Caco-2 (cell line): ENCODE data around the gene NAT8L. TPM values are rescaled to one million over a fixed set of nuclear protein-coding genes. Genes with fewer than 3 reads are reported as not detected.

Experiments used
- BruUV-seq: library from RNA; stranded (reverse); fragments of 400-500 nt; replicated peaks from 2 replicates; lab custom pipeline; 2021; lab: Mats Ljungman, UMichigan
- CTCF ChIA-PET: fragments of 300-600 bp; sonication (Branson Sonifier 250); formaldehyde crosslinking; loops from one replicate; lab custom pipeline; 2022; ENCODE audit warnings: antibody characterized with exemption; lab: Charles Lee
- POLR2A ChIA-PET: fragments of 300-600 bp; sonication (Branson Sonifier 250); formaldehyde crosslinking; loops from one replicate; lab custom pipeline; 2022; ENCODE audit warnings: antibody characterized with exemption; lab: Charles Lee
- DNase-seq, 2 experiments: peaks; one replicate each; pipeline versions ENCODE4 v3.0.0 to v3.0.0-alpha.2; 2020 to 2022
- H3K27me3 ChIP-seq: replicated peaks from 2 replicates; pipeline ENCODE4 v1.6.0; 2011; ENCODE audit warnings: low read length; ENCODE audit not compliant: control insufficient read depth, insufficient read depth
- H3K36me3 ChIP-seq: 2 replicates; pipeline ENCODE4 v1.5.1; 2011; ENCODE audit warnings: low read length; ENCODE audit not compliant: control insufficient read depth, insufficient read depth
- H3K4me1 ChIP-seq: fragments of 250-450 bp; sonication (Bioruptor Pico); 2 replicates; pipeline ENCODE4 v1.5.1; 2020; ENCODE audit warnings: mild to moderate bottlenecking
- H3K4me3 ChIP-seq: 2 replicates; pipeline ENCODE4 v1.5.1; 2011; ENCODE audit warnings: low read depth, mild to moderate bottlenecking, control low read depth, low read length
- H3K9me3 ChIP-seq: fragments of 250-450 bp; sonication (Bioruptor Pico); 2 replicates; pipeline ENCODE4 v1.5.1; 2020; ENCODE audit warnings: mild to moderate bottlenecking, moderate library complexity
- H3K27ac Mint-ChIP-seq: one replicate; pipeline ENCODE4 v1.8.0; 2022; ENCODE audit warnings: mixed read lengths; ENCODE audit not compliant: unreplicated experiment
- H3K27me3 Mint-ChIP-seq: one replicate; pipeline ENCODE4 v1.8.0; 2022; ENCODE audit warnings: mixed read lengths; ENCODE audit not compliant: insufficient read depth, unreplicated experiment
- H3K36me3 Mint-ChIP-seq: one replicate; pipeline ENCODE4 v1.8.0; 2022; ENCODE audit warnings: mild to moderate bottlenecking, mixed read lengths; ENCODE audit not compliant: insufficient read depth, unreplicated experiment
- H3K4me1 Mint-ChIP-seq: one replicate; pipeline ENCODE4 v1.8.0; 2022; ENCODE audit warnings: low read depth, mixed read lengths; ENCODE audit not compliant: unreplicated experiment
- H3K4me3 Mint-ChIP-seq: one replicate; pipeline ENCODE4 v1.8.0; 2022; ENCODE audit warnings: mild to moderate bottlenecking, moderate library complexity, mixed read lengths; ENCODE audit not compliant: unreplicated experiment
- H3K9me3 Mint-ChIP-seq: one replicate; pipeline ENCODE4 v1.8.0; 2022; ENCODE audit warnings: mixed read lengths; ENCODE audit not compliant: unreplicated experiment
- CTCF ChIP-seq, 2 experiments: fragments of 200-600 bp in 1 of 2; IDR thresholded peaks; 1 replicate in 1 of 2; 2 replicates in 1 of 2; pipeline versions ENCODE4 v1.5.1 to v1.8.0; 2011 to 2022; ENCODE audit warnings: antibody characterized with exemption in 1 of 2, control low read depth in 1 of 2, inconsistent platforms in 1 of 2, low read depth in 1 of 2, low read length in 1 of 2, mild to moderate bottlenecking in 1 of 2, moderate library complexity in 1 of 2; ENCODE audit not compliant: insufficient read depth in 1 of 2, severe bottlenecking in 1 of 2, unreplicated experiment in 1 of 2
- intact Hi-C: fragments of 100-400 bp; cut with micrococcal nuclease; formaldehyde crosslinking; loops from one replicate; pipeline ENCODE4 v1.10.0; 2022; ENCODE audit not compliant: unreplicated experiment
- total RNA-seq: library from RNA; stranded (reverse); gene quantifications from 2 replicates; pipeline ENCODE4 v1.2.3, GENCODE V29; 2022

Gene NAT8L
- total RNA-seq, 1 experiment from 2014 or later = 6.2 TPM

DNA sequence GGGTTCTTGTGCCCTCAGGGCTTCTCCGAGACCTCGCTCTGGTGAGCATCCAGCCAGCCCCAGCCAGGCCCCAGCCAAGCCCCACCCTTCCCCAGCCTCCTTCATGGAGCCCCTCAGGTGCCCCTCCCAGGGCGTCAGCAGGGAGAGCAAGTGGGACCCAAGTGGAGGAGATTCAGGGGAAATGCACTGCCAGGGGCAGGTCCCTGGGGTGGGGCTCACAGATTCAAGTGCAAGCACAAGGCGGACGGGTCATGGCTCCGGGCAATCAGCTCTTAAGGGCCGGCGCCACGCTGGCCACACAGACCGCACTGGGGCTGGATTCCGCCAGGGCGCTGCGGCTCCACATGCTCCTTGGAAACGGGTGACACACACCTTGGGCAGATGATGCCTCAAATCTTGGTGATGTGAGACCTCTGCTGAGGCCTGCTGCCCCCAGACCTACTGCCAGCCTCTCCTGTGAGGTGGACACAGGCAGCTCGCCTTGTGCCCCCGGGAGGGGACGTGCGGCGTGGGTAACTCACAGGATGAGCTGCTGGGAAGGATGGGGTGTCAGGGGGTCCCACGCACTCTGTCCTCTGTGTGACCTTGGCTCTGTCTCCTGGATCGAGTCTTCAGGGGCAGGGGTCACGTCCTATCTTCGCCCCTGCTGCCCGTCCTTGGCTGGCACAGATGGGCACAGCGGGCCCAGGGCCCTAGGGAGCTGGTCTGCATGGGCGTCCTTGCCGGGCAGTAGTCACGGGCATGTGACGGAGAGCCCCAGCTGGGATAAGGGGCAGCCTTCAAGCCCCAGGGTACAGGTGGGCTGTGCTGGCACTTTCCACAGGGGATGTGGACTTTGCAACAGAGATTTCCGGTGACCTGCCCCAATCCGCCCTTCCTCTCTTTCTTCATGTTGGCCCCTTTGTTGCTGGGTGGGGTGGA, 17.1 kb downstream of the NAT8L start:
- Mint-ChIP-seq H3K27me3 (no peaks in the 10 kb centered on the region), H3K4me1 (no peaks in the 10 kb centered on the region), H3K27ac (no peak overlapping the region), H3K4me3 (no peak overlapping the region), H3K36me3 (peaks cover under 1% of the 10 kb centered on the region), H3K9me3 (no peaks in the 10 kb centered on the region)
- Histone ChIP-seq H3K36me3 (no peaks in the 10 kb centered on the region), H3K27me3 (no peaks in the 10 kb centered on the region), H3K4me1 (peaks cover 11% of the 10 kb centered on the region), H3K4me3 (no peak overlapping the region), H3K9me3 (no peaks in the 10 kb centered on the region)
- no peak for TF ChIP-seq CTCF (IDR thresholded peaks at IDR 0.05; ENCODE audit: insufficient read depth in 1 of 2, low read depth in 1 of 2, low read length in 1 of 2, severe bottlenecking in 1 of 2, unreplicated experiment in 1 of 2)
- CTCF ChIA-PET = no interaction called here
- no peak for DNase-seq
- POLR2A ChIA-PET = no interaction called here
- intact Hi-C loops = no loop called here
- BruUV-seq = no TSS peak

GRCh38 chr4:2076908-2077536, 17.9 kb downstream of the NAT8L start:
- H3K4me3 ChIP-seq = no peak overlapping the region
- no peaks in the 10 kb centered on the region for H3K27me3 ChIP-seq
- Mint-ChIP-seq H3K27ac (no peak overlapping the region), H3K9me3 (no peaks in the 10 kb centered on the region), H3K36me3 (no peaks in the 10 kb centered on the region), H3K4me3 (no peak overlapping the region), H3K4me1 (no peaks in the 10 kb centered on the region), H3K27me3 (no peaks in the 10 kb centered on the region)
- TF ChIP-seq CTCF (IDR thresholded peaks at IDR 0.05; ENCODE audit: insufficient read depth in 1 of 2, low read depth in 1 of 2, low read length in 1 of 2, severe bottlenecking in 1 of 2, unreplicated experiment in 1 of 2) = no peak
- H3K36me3 ChIP-seq = no peaks in the 10 kb centered on the region
- intact Hi-C loops = no loop called here
- ChIA-PET POLR2A (no interaction called here), CTCF (no interaction called here)
- peaks cover 3% of the 10 kb centered on the region for H3K4me1 ChIP-seq
- DNase-seq = no peak
- BruUV-seq = no TSS peak
- H3K9me3 ChIP-seq = no peaks in the 10 kb centered on the region

DNA sequence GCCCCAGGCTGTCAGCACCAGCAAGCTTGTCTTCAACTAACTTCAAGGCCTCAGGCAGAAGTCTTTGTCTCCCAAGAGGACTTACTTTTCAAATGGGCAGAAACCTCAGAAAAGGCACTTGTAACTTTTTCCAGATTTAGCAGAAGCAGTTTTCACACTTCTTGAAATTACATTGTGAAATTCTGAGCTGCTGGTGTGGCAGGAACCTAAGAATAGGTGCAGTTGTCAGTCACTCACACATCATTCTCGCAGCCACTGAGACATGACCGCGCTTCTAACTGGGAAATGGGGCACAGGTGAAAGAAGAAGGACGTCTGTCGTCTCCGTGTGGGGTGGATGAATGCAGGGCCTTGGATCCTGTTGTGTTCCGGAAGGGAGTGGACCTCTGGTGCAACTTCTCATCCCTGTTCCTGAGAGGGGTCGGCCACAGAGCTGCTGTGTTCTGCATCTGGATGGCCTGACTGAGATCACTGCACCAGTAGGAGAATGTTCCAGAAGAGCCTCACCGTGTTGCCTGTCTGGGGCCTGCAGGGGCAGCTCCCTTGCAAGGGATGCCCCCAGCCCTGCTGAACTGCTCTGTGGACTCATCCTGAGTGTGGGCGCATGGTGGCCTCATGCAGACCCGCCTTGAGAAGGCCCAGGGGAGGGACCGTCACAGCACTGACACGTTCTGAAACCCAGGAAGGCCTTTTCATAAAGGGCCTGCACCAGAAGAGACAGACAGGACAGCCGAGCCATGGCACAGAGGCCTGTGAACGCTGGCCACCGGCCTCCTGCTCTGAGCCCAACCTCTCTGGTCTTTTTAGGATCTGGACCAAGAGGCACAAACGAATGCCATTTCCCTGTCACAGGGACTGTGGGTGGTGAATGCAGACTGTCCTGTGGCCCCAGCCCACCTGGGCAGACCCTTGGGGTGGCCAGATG, 18.7 kb downstream of the NAT8L start:
- no peak overlapping the region for H3K4me3 Mint-ChIP-seq
- H3K9me3 Mint-ChIP-seq = no peaks in the 10 kb centered on the region
- Histone ChIP-seq H3K4me3 (no peak overlapping the region), H3K36me3 (no peaks in the 10 kb centered on the region), H3K4me1 (no peaks in the 10 kb centered on the region), H3K9me3 (no peaks in the 10 kb centered on the region), H3K27me3 (no peaks in the 10 kb centered on the region)
- H3K27ac Mint-ChIP-seq = no peak overlapping the region
- H3K4me1 Mint-ChIP-seq = no peaks in the 10 kb centered on the region
- no peaks in the 10 kb centered on the region for H3K36me3 Mint-ChIP-seq
- TF ChIP-seq CTCF (IDR thresholded peaks at IDR 0.05; ENCODE audit: insufficient read depth in 1 of 2, low read depth in 1 of 2, low read length in 1 of 2, severe bottlenecking in 1 of 2, unreplicated experiment in 1 of 2) = no peak
- no TSS peak for BruUV-seq
- no peaks in the 10 kb centered on the region for H3K27me3 Mint-ChIP-seq
- DNase-seq = no peak
- CTCF ChIA-PET = no interaction called here
- POLR2A ChIA-PET = no interaction called here
- intact Hi-C loops = no loop called here
